Measurements from ENCODE around the gene UFM1. TPM values are rescaled to one million over a fixed set of nuclear protein-coding genes. Genes with fewer than 3 reads are reported as not detected.

UFM1 gene
- total RNA-seq, 1 experiment from 2014 or later: 87.9 TPM

DNA sequence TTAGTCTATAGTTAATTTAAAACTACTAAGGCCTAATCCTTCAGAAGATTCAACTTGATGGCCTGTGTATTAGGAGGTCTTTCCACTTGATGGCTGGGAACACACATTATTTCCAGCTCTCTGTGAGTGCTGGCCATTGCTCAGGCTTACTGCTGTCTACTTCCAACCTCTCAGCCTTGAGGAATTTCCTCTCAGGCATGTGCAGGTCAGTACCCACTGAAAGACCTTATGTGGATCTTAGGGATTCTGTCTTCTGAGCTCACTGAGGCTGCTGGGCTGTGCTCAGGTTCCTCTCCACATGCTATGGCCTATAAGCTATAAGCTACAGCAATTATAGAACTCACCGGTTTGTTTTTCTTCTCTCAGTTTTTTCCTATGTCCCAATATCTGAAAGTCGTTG, 11.6 kb upstream of the UFM1 start:
- Histone ChIP-seq H3K27ac (ENCODE audit: low read depth, low read length, poor library complexity, severe bottlenecking) (no peak overlapping the region), H3K36me3 (ENCODE audit: insufficient read depth, low read length, poor library complexity, severe bottlenecking) (no peaks in the 10 kb centered on the region), H3K27me3 (replicated peaks; ENCODE audit: insufficient read depth, low read depth, low read length, poor library complexity) (no peaks in the 10 kb centered on the region), H3K4me3 (ENCODE audit: low read depth, low read length, poor library complexity, severe bottlenecking) (no peak overlapping the region), H3K9me3 (ENCODE audit: low read depth, low read length, poor library complexity, severe bottlenecking) (no peaks in the 10 kb centered on the region), H3K4me1 (ENCODE audit: insufficient read depth, low read length, poor library complexity, severe bottlenecking) (no peaks in the 10 kb centered on the region)
- ChIA-PET CTCF (no interaction called here), POLR2A (ENCODE audit: low non-redundant PET) (no interaction called here)
- DNase-seq (ENCODE audit: low spot score): no peak
- TF ChIP-seq CTCF (conservative IDR thresholded peaks at IDR 0.05; ENCODE audit: low read depth, low read length) (no peak), EZH2 (IDR thresholded peaks at IDR 0.05; ENCODE audit: borderline replicate concordance, low read depth, low read length, poor library complexity, severe bottlenecking) (no peak)
- intact Hi-C loops (cut with micrococcal nuclease; ENCODE audit: unreplicated experiment): no loop called here
- no TSS peak for BruUV-seq (replicated peaks)

DNA sequence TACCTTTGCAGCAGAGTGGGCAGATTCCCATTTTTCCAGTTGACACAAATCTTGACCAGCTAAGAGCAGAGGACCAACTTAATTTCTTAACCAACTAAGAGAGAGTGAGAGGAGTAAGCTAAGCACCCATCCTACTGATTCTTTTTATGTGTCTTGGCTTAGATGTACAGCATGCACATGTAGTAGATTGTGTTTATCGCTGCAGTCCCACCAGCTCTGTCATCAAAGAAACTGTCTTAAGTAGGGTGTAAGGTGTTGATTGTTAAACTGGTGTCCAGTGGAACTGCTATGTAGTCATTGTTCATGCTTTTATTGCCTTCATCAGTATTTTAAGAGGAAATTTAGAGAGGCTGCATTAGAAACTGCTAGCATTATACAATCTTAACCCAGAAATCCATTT, 9.0 kb upstream of the UFM1 start:
- Histone ChIP-seq H3K4me1 (ENCODE audit: insufficient read depth, low read length, poor library complexity, severe bottlenecking) (no peaks in the 10 kb centered on the region), H3K27ac (ENCODE audit: low read depth, low read length, poor library complexity, severe bottlenecking) (no peak overlapping the region), H3K27me3 (replicated peaks; ENCODE audit: insufficient read depth, low read depth, low read length, poor library complexity) (no peaks in the 10 kb centered on the region), H3K36me3 (ENCODE audit: insufficient read depth, low read length, poor library complexity, severe bottlenecking) (no peaks in the 10 kb centered on the region), H3K4me3 (ENCODE audit: low read depth, low read length, poor library complexity, severe bottlenecking) (no peak overlapping the region), H3K9me3 (ENCODE audit: low read depth, low read length, poor library complexity, severe bottlenecking) (no peaks in the 10 kb centered on the region)
- no TSS peak for BruUV-seq (replicated peaks)
- no peak for DNase-seq (ENCODE audit: low spot score)
- intact Hi-C loops (cut with micrococcal nuclease; ENCODE audit: unreplicated experiment): no loop called here
- POLR2A ChIA-PET (ENCODE audit: low non-redundant PET): no interaction called here
- TF ChIP-seq EZH2 (IDR thresholded peaks at IDR 0.05; ENCODE audit: borderline replicate concordance, low read depth, low read length, poor library complexity, severe bottlenecking): no peak
- no peak for TF ChIP-seq CTCF (conservative IDR thresholded peaks at IDR 0.05; ENCODE audit: low read depth, low read length)
- CTCF ChIA-PET: no interaction called here

DNA sequence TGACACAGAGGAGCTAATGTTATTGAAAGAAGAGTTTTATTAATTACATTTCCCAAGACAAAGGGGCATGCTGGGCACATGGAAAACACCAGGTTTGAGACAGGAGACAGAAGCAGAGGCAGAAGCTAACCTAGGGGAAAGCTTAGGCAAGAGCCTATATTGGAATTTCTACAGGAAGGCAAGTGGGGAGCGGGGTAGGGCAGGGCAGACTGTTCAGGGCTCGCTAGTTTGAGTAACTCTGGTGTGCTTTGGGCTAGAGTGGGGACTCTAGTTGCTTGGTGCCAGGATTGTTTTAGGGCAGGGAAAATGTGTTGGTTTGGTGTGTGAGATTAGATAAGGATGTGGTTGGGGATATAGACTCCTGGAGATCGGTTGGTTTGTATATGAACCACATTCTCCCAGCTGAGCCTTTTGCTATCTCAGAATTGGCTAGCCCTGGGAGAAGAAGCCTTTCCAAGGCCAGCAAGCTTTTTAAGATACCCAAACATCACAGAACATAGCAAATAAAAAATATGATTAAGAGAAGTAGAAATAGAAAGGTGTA, 8.4 kb upstream of the UFM1 start:
- ChIA-PET POLR2A (ENCODE audit: low non-redundant PET) (no interaction called here), CTCF (no interaction called here)
- H3K4me1 ChIP-seq (ENCODE audit: insufficient read depth, low read length, poor library complexity, severe bottlenecking): no peaks in the 10 kb centered on the region
- no peaks in the 10 kb centered on the region for H3K27me3 ChIP-seq (replicated peaks; ENCODE audit: insufficient read depth, low read depth, low read length, poor library complexity)
- H3K27ac ChIP-seq (ENCODE audit: low read depth, low read length, poor library complexity, severe bottlenecking): no peak overlapping the region
- no peaks in the 10 kb centered on the region for H3K36me3 ChIP-seq (ENCODE audit: insufficient read depth, low read length, poor library complexity, severe bottlenecking)
- no TSS peak for BruUV-seq (replicated peaks)
- intact Hi-C loops (cut with micrococcal nuclease; ENCODE audit: unreplicated experiment): no loop called here
- H3K9me3 ChIP-seq (ENCODE audit: low read depth, low read length, poor library complexity, severe bottlenecking): no peaks in the 10 kb centered on the region
- TF ChIP-seq EZH2 (IDR thresholded peaks at IDR 0.05; ENCODE audit: borderline replicate concordance, low read depth, low read length, poor library complexity, severe bottlenecking): no peak
- no peak for TF ChIP-seq CTCF (conservative IDR thresholded peaks at IDR 0.05; ENCODE audit: low read depth, low read length)
- DNase-seq (ENCODE audit: low spot score): no peak
- H3K4me3 ChIP-seq (ENCODE audit: low read depth, low read length, poor library complexity, severe bottlenecking): no peak overlapping the region
